Endodermal cell (in vitro differentiated cells): ENCODE results near the gene SAC3D1. TPM values are rescaled to one million over a fixed set of nuclear protein-coding genes. Genes with fewer than 3 reads are reported as not detected.

Experiments used
- DNase-seq: peaks from one replicate; pipeline ENCODE4 v3.0.0-alpha.2; 2017
- H3K27ac ChIP-seq: 2 replicates; pipeline ENCODE4 v1.5.1; 2013; ENCODE audit warnings: mild to moderate bottlenecking, low read depth, low read length, moderate library complexity
- H3K27me3 ChIP-seq: 2 replicates; pipeline ENCODE4 v1.6.1; 2013; ENCODE audit warnings: mild to moderate bottlenecking, low read length, moderate library complexity; ENCODE audit not compliant: insufficient read depth, control insufficient read depth, poor library complexity, severe bottlenecking
- H3K36me3 ChIP-seq: 2 replicates; pipeline ENCODE4 v1.7.0; 2013; ENCODE audit warnings: mild to moderate bottlenecking, low read length, moderate library complexity; ENCODE audit not compliant: control insufficient read depth, insufficient read depth
- H3K4me1 ChIP-seq: one replicate; pipeline ENCODE4 v1.7.0; 2013; ENCODE audit warnings: low read length; ENCODE audit not compliant: control insufficient read depth, insufficient read depth
- H3K4me3 ChIP-seq: 2 replicates; pipeline ENCODE4 v1.5.1; 2013; ENCODE audit warnings: mild to moderate bottlenecking, low read length, moderate library complexity
- H3K9ac ChIP-seq: 2 replicates; pipeline ENCODE4 v1.6.1; 2013; ENCODE audit warnings: mild to moderate bottlenecking, low read length, moderate library complexity; ENCODE audit not compliant: poor library complexity, severe bottlenecking; ENCODE audit errors: extremely low read depth
- H3K9me3 ChIP-seq: 2 replicates; pipeline ENCODE4 v1.6.1; 2013; ENCODE audit warnings: mild to moderate bottlenecking, low read length, moderate library complexity; ENCODE audit not compliant: control insufficient read depth
- H3K27ac Mint-ChIP-seq: 2 replicates; pipeline ENCODE4 v1.8.0; 2020; ENCODE audit warnings: mixed read lengths
- H3K27me3 Mint-ChIP-seq: 2 replicates; pipeline ENCODE4 v1.8.0; 2021; ENCODE audit warnings: mild to moderate bottlenecking, mixed read lengths; ENCODE audit not compliant: insufficient read depth
- H3K36me3 Mint-ChIP-seq: 2 replicates; pipeline ENCODE4 v1.8.0; 2020; ENCODE audit warnings: low read depth, mixed read lengths
- H3K4me1 Mint-ChIP-seq: 2 replicates; pipeline ENCODE4 v1.8.0; 2020; ENCODE audit warnings: mixed read lengths
- H3K4me3 Mint-ChIP-seq: 2 replicates; pipeline ENCODE4 v1.8.0; 2020; ENCODE audit warnings: mild to moderate bottlenecking, moderate library complexity, mixed read lengths
- H3K9me3 Mint-ChIP-seq: 2 replicates; pipeline ENCODE4 v1.8.0; 2020; ENCODE audit warnings: mild to moderate bottlenecking, mixed read lengths
- WGBS, 2 experiments: methylation state at CpG; one replicate each; pipeline versions ENCODE4 v1.1.5 to v1.1.7; 2013; ENCODE audit warnings: missing lambda C conversion rate in 2 of 2, mixed read lengths in 1 of 2; ENCODE audit not compliant: insufficient coverage in 1 of 2, insufficient read length in 1 of 2; 5-methylcytosine and 5-hydroxymethylcytosine counted together
- total RNA-seq, 2 donors: library from RNA; stranded (reverse); fragmentation: NEBNext Ultra II Directional in 1 of 2; extraction: Animal tissue kit (Norgen Biotek cat#: 25700) in 1 of 2; gene quantifications; 2 replicates in 1 of 2; 3 replicates in 1 of 2; pipeline ENCODE4 v1.2.1, GENCODE V29; 2021
- TF ChIP-seq, protein P1 (sequence below): fragments of 200-600 bp; sonication (generic); conservative IDR thresholded peaks from 2 replicates; pipeline ENCODE4 v1.5.0; 2021; ENCODE audit warnings: antibody characterized with exemption, mild to moderate bottlenecking

SAC3D1 gene
- total RNA-seq, 2 donors from 2014 or later, result 11.4 to 12.0 TPM

DNA sequence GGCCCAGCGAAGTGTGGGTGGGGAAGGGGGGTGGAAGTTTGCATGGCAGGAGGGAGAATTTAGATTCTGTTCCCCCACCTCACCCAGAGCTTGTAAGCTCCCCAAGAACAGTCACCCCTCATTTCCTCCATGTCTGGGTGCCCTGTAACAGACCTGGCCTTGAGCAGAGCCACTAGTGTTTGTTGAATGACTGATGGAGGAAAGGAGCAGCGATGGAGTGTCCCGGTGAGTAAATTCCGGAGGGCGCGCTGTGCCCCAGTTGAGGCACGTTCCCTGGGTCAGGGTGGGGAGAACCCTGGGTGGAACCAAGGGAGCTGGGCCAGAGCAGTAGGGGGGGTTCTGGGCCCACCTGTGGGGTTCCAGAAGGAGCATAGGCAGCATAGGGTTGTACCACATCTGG is 16.5 kb downstream of the SAC3D1 start:
- H3K9me3 Mint-ChIP-seq, result no peaks in the 10 kb centered on the region
- H3K4me1 Mint-ChIP-seq, result no peaks in the 10 kb centered on the region
- Histone ChIP-seq H3K9me3 (no peaks in the 10 kb centered on the region), H3K36me3 (no peaks in the 10 kb centered on the region), H3K27me3 (no peaks in the 10 kb centered on the region), H3K4me1 (no peaks in the 10 kb centered on the region), H3K4me3 (no peak overlapping the region), H3K27ac (no peak overlapping the region), H3K9ac (no peak overlapping the region)
- H3K27me3 Mint-ChIP-seq, result peaks cover 8% of the 10 kb centered on the region
- H3K27ac Mint-ChIP-seq, result no peak overlapping the region
- no peak overlapping the region for H3K4me3 Mint-ChIP-seq
- TF ChIP-seq, protein P1, sequence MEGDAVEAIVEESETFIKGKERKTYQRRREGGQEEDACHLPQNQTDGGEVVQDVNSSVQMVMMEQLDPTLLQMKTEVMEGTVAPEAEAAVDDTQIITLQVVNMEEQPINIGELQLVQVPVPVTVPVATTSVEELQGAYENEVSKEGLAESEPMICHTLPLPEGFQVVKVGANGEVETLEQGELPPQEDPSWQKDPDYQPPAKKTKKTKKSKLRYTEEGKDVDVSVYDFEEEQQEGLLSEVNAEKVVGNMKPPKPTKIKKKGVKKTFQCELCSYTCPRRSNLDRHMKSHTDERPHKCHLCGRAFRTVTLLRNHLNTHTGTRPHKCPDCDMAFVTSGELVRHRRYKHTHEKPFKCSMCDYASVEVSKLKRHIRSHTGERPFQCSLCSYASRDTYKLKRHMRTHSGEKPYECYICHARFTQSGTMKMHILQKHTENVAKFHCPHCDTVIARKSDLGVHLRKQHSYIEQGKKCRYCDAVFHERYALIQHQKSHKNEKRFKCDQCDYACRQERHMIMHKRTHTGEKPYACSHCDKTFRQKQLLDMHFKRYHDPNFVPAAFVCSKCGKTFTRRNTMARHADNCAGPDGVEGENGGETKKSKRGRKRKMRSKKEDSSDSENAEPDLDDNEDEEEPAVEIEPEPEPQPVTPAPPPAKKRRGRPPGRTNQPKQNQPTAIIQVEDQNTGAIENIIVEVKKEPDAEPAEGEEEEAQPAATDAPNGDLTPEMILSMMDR, result no peak
- H3K36me3 Mint-ChIP-seq, result no peaks in the 10 kb centered on the region
- DNase-seq, result no peak
- 94 to 98% methylated on average over 6 of the region's 7 CpGs for WGBS, 2 experiments

- Mint-ChIP-seq H3K27ac (no peak overlapping the region), H3K36me3 (no peaks in the 10 kb centered on the region)
- WGBS, 2 experiments, result 86 to 93% methylated on average over 9 to 13 of the region's 13 CpGs
Measured at GRCh38 chr11:65058012-65058411, 17.0 kb downstream of the SAC3D1 start.

GRCh38 chr11:65058419-65059054 is 17.5 kb downstream of the SAC3D1 start, which contains the start of gene NAALADL1:
TSS of gene NAALADL1 (minus strand) at chr11:65058553. CDS start at chr11:65058521, 32 bp downstream.
- H3K36me3 ChIP-seq, result no peaks in the 10 kb centered on the region
- H3K4me3 Mint-ChIP-seq, result no peak within 1 kb of the TSS
- no peaks in the 10 kb centered on the region for H3K4me1 Mint-ChIP-seq
- no peaks in the 10 kb centered on the region for H3K9me3 Mint-ChIP-seq
- H3K27ac ChIP-seq, result no peak within 1 kb of the TSS
- WGBS, 2 experiments, result 85 to 93% methylated on average over 4 to 8 of the region's 8 CpGs
- TF ChIP-seq, protein P1, result no peak
- no peaks in the 10 kb centered on the region for H3K4me1 ChIP-seq
- no peaks in the 10 kb centered on the region for H3K36me3 Mint-ChIP-seq
- no peak within 1 kb of the TSS for H3K27ac Mint-ChIP-seq
- no peak within 1 kb of the TSS for H3K9ac ChIP-seq
- DNase-seq, result no peak
- no peaks in the 10 kb centered on the region for H3K9me3 ChIP-seq
- peaks cover 8% of the 10 kb centered on the region for H3K27me3 Mint-ChIP-seq
- H3K27me3 ChIP-seq, result no peaks in the 10 kb centered on the region
- H3K4me3 ChIP-seq, result no peak within 1 kb of the TSS

More at GRCh38 chr11:65058012-65058411, 17.0 kb downstream of the SAC3D1 start:
- Histone ChIP-seq H3K4me1 (no peaks in the 10 kb centered on the region), H3K27me3 (no peaks in the 10 kb centered on the region), H3K27ac (no peak overlapping the region), H3K4me3 (no peak overlapping the region), H3K9ac (no peak overlapping the region), H3K9me3 (no peaks in the 10 kb centered on the region), H3K36me3 (no peaks in the 10 kb centered on the region)
- TF ChIP-seq, protein P1, result no peak
- DNase-seq, result no peak
- Mint-ChIP-seq H3K4me1 (no peaks in the 10 kb centered on the region), H3K27me3 (peaks cover 8% of the 10 kb centered on the region), H3K9me3 (no peaks in the 10 kb centered on the region), H3K4me3 (no peak overlapping the region)
